ENCODE measurements around the gene LRMDA.

DNA sequence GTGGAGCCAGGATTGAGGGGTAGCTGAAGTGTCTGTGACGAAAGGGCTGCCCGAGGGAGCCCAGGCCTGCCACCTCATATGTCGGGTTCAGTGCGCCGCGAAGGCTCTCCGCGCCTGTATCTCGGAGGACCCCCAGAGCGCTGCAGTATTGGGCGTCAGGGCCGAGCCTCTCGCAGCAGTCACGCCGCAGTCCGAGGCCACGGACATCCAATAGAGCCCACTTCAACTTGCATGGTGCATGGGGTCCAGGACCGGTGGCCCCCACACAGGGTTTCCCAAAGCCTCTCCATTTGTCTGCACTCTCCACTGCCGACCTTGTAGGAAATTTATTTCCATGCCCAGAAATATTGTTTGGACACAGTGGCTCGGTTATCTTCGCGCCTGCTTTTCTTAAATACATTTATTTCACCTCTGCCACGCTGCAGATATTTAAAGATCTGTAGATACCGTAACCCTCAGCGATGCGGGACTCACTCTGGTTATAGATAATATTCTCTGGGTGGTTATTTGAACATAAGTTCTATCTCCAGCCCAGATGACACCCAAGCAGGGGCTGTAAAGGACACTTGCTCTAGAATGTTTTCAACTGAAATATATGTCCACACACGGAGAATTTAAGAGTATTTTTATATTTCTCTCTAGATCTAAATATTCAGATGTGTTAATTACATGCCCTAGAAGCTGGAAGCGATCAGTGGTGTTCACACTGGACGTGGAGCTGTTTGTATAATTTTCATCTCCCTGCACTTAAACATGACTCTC is 24.8 kb upstream of the LRMDA start:
- TF ChIP-seq, protein P1, sequence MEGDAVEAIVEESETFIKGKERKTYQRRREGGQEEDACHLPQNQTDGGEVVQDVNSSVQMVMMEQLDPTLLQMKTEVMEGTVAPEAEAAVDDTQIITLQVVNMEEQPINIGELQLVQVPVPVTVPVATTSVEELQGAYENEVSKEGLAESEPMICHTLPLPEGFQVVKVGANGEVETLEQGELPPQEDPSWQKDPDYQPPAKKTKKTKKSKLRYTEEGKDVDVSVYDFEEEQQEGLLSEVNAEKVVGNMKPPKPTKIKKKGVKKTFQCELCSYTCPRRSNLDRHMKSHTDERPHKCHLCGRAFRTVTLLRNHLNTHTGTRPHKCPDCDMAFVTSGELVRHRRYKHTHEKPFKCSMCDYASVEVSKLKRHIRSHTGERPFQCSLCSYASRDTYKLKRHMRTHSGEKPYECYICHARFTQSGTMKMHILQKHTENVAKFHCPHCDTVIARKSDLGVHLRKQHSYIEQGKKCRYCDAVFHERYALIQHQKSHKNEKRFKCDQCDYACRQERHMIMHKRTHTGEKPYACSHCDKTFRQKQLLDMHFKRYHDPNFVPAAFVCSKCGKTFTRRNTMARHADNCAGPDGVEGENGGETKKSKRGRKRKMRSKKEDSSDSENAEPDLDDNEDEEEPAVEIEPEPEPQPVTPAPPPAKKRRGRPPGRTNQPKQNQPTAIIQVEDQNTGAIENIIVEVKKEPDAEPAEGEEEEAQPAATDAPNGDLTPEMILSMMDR (IDR thresholded peaks at IDR 0.05): no peak
- TF ChIP-seq POLR2A (IDR thresholded peaks at IDR 0.05): no peak
